ENCODE data around the gene FOXP1.

DNA sequence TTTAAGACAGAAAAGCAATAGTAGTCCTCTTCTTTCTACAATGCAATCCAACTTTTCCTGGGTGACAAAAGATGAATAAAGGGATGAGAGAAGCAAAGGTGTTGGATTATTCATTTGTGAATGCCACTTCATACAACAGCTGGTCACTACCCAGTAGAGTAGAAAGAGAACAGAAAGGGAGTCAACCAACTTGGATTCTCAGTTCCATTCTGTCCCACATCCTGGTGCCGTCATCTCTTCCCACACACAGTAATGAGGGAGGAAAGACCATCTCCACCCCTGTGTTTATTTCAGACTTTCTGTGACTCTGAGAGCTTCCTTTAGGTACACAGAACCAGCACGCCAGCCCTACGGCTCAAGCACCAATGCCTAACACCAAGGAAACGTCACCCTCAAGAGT is 71.0 kb downstream of the FOXP1 start:
- TF ChIP-seq POLR2A (conservative IDR thresholded peaks at IDR 0.05) = no peak
- TF ChIP-seq ZNF384 (IDR thresholded peaks at IDR 0.05; ENCODE audit: low read depth, low read length) = no peak
- TF ChIP-seq GABPA (tag; conservative IDR thresholded peaks at IDR 0.05; ENCODE audit: low read depth) = no peak
- TF ChIP-seq CEBPB (tag; IDR thresholded peaks at IDR 0.05) = no peak
- TF ChIP-seq, protein P1, sequence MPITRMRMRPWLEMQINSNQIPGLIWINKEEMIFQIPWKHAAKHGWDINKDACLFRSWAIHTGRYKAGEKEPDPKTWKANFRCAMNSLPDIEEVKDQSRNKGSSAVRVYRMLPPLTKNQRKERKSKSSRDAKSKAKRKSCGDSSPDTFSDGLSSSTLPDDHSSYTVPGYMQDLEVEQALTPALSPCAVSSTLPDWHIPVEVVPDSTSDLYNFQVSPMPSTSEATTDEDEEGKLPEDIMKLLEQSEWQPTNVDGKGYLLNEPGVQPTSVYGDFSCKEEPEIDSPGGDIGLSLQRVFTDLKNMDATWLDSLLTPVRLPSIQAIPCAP (CRISPR knock-in tag; IDR thresholded peaks at IDR 0.05; ENCODE audit: borderline replicate concordance) = no peak
- TF ChIP-seq KLF13 (tag; IDR thresholded peaks at IDR 0.05; ENCODE audit: borderline replicate concordance, low read depth) = no peak
- TF ChIP-seq CHD1 (IDR thresholded peaks at IDR 0.05; ENCODE audit: low read length) = no peak
- no peak for TF ChIP-seq JUNB (CRISPR knock-in tag; conservative IDR thresholded peaks at IDR 0.05)
- TF ChIP-seq PML (IDR thresholded peaks at IDR 0.05; ENCODE audit: low read length) = no peak
